Measurements from ENCODE around the gene WASHC2C. TPM values are rescaled to one million over a fixed set of nuclear protein-coding genes. Genes with fewer than 3 reads are reported as not detected.
A peak's percentile ranks its signal among the peaks of the same experiment; 100 is the strongest.
"Not testable (repeated sequence)": the region's sequence is repeated elsewhere in the genome, so short reads cannot be mapped to it uniquely, and the experiment has no call there.

Gene WASHC2C
- total RNA-seq, 1 experiment from 2014 or later, result 18.2 TPM

DNA sequence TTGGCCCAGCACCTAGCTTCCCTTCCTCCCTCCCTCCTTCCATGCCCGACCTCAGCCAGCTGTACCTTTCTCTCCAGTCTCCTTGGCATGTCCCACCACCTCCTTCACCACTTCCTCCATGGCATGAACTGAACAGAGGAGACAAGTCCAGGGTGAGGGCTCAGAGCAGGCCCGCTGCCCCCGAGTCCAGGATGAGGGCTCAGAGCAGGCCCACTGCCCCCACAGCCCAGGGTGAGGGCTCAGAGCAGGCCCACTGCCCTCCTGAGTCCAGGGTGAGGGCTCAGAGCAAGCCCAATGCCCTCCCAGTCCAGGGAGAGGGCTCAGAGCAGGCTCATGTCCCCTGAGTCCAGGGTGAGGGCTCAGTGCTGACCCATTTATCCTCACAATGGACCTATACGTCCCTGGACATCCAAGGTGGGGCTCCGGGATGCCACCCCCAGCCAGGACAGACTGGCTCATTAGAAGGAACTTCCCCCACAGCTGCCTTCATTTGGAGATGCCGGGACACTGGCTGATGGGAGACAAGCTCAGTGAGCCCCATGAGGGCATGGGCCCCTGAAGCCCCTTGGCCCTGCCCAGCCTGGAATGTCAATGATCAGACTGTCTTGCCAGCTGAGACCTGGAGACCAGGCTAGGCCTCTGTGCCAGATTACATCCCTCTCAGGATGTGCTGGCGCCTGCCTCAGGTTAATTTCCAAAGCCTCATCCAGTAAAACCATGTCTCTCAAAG lies 90.2 kb downstream of the WASHC2C start:
- H3K27me3 Mint-ChIP-seq (ENCODE audit: insufficient read depth, unreplicated experiment), result no peaks in the 10 kb centered on the region
- H3K36me3 Mint-ChIP-seq (ENCODE audit: insufficient read depth, unreplicated experiment), result peaks cover 6% of the 10 kb centered on the region
- no peak overlapping the region for H3K27ac Mint-ChIP-seq (ENCODE audit: low read depth, unreplicated experiment)
- intact Hi-C loops (cut with micrococcal nuclease), result no loop called here
- BruUV-seq (replicated peaks), result no TSS peak
- TF ChIP-seq, protein P1, sequence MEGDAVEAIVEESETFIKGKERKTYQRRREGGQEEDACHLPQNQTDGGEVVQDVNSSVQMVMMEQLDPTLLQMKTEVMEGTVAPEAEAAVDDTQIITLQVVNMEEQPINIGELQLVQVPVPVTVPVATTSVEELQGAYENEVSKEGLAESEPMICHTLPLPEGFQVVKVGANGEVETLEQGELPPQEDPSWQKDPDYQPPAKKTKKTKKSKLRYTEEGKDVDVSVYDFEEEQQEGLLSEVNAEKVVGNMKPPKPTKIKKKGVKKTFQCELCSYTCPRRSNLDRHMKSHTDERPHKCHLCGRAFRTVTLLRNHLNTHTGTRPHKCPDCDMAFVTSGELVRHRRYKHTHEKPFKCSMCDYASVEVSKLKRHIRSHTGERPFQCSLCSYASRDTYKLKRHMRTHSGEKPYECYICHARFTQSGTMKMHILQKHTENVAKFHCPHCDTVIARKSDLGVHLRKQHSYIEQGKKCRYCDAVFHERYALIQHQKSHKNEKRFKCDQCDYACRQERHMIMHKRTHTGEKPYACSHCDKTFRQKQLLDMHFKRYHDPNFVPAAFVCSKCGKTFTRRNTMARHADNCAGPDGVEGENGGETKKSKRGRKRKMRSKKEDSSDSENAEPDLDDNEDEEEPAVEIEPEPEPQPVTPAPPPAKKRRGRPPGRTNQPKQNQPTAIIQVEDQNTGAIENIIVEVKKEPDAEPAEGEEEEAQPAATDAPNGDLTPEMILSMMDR (IDR thresholded peaks at IDR 0.05; ENCODE audit: unreplicated experiment), result no peak
- ChIA-PET POLR2A (no interaction called here), CTCF (interaction anchor here (0.5 to 0.6 kb wide), 2 partner anchors 11 to 1992 kb away, joined by 3 read pairs; no protein-coding TSS in a partner anchor)
- peaks cover 5% of the 10 kb centered on the region for H3K4me1 Mint-ChIP-seq (ENCODE audit: insufficient read depth, unreplicated experiment)
- no peak for DNase-seq (ENCODE audit: unreplicated experiment)
- H3K9me3 Mint-ChIP-seq (ENCODE audit: unreplicated experiment), result no peaks in the 10 kb centered on the region
- no peak overlapping the region for H3K4me3 Mint-ChIP-seq (ENCODE audit: unreplicated experiment)

- H3K4me3 Mint-ChIP-seq (ENCODE audit: unreplicated experiment), result no peak overlapping the region
- no peak for DNase-seq (ENCODE audit: unreplicated experiment)
- peaks cover 6% of the 10 kb centered on the region for H3K36me3 Mint-ChIP-seq (ENCODE audit: insufficient read depth, unreplicated experiment)
- H3K9me3 Mint-ChIP-seq (ENCODE audit: unreplicated experiment), result no peaks in the 10 kb centered on the region
- POLR2A ChIA-PET, result no interaction called here
- intact Hi-C loops (cut with micrococcal nuclease), result no loop called here
- CTCF ChIA-PET, result no interaction called here
- H3K27me3 Mint-ChIP-seq (ENCODE audit: insufficient read depth, unreplicated experiment), result no peaks in the 10 kb centered on the region
- no TSS peak for BruUV-seq (replicated peaks)
- no peak overlapping the region for H3K27ac Mint-ChIP-seq (ENCODE audit: low read depth, unreplicated experiment)
- TF ChIP-seq, protein P1 (IDR thresholded peaks at IDR 0.05; ENCODE audit: unreplicated experiment), result no peak
- H3K4me1 Mint-ChIP-seq (ENCODE audit: insufficient read depth, unreplicated experiment), result peaks cover 5% of the 10 kb centered on the region
Observed at GRCh38 chr10:45817912-45818311, 90.8 kb downstream of the WASHC2C start.

DNA sequence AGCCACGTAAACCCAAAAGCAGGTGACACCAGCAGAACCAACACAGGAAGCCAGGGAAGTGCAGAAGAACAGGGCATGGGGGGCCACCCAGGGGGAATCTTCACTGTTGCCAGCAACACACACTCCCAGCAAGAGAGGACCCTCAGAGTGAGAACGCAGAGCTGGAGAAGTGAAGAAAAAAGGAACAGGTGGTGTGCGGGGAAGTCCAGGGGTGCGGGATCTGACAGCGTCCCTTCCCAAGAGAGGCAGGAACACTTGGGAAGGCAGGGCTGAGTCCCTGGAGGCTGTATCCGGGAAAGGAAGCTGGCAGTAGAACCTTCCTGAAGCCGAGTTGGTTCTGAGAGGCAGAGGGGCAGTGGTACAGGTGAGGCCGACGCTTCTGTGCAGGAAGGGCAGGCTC lies 92.5 kb downstream of the WASHC2C start:
- peaks cover 5% of the 10 kb centered on the region for H3K4me1 Mint-ChIP-seq (ENCODE audit: insufficient read depth, unreplicated experiment)
- CTCF ChIA-PET, result no interaction called here
- POLR2A ChIA-PET, result no interaction called here
- DNase-seq (ENCODE audit: unreplicated experiment), result no peak
- no peaks in the 10 kb centered on the region for H3K9me3 Mint-ChIP-seq (ENCODE audit: unreplicated experiment)
- no peaks in the 10 kb centered on the region for H3K27me3 Mint-ChIP-seq (ENCODE audit: insufficient read depth, unreplicated experiment)
- no peak overlapping the region for H3K4me3 Mint-ChIP-seq (ENCODE audit: unreplicated experiment)
- TF ChIP-seq, protein P1 (IDR thresholded peaks at IDR 0.05; ENCODE audit: unreplicated experiment), result no peak
- H3K36me3 Mint-ChIP-seq (ENCODE audit: insufficient read depth, unreplicated experiment), result peaks cover 6% of the 10 kb centered on the region
- no peak overlapping the region for H3K27ac Mint-ChIP-seq (ENCODE audit: low read depth, unreplicated experiment)
- intact Hi-C loops (cut with micrococcal nuclease), result no loop called here
- BruUV-seq (replicated peaks), result no TSS peak

GRCh38 chr10:45820107-45820830 lies 93.2 kb downstream of the WASHC2C start:
- H3K27me3 Mint-ChIP-seq (ENCODE audit: insufficient read depth, unreplicated experiment); H3K4me1 Mint-ChIP-seq (ENCODE audit: insufficient read depth, unreplicated experiment); DNase-seq (ENCODE audit: unreplicated experiment); H3K9me3 Mint-ChIP-seq (ENCODE audit: unreplicated experiment); H3K4me3 Mint-ChIP-seq (ENCODE audit: unreplicated experiment); H3K27ac Mint-ChIP-seq (ENCODE audit: low read depth, unreplicated experiment); intact Hi-C loops (cut with micrococcal nuclease); POLR2A ChIA-PET; H3K36me3 Mint-ChIP-seq (ENCODE audit: insufficient read depth, unreplicated experiment): not testable (repeated sequence)
- TSS peak; percentile 21 for BruUV-seq (replicated peaks)
- CTCF ChIA-PET, result interaction anchor here (0.6 kb wide), 1 partner anchor 316 kb away, joined by 3 read pairs; no protein-coding TSS in a partner anchor

GRCh38 chr10:45822918-45823317 lies 95.9 kb downstream of the WASHC2C start:
- H3K27ac Mint-ChIP-seq (ENCODE audit: low read depth, unreplicated experiment), result not testable (repeated sequence)

More at GRCh38 chr10:45822918-45823317, 95.9 kb downstream of the WASHC2C start:
- intact Hi-C loops (cut with micrococcal nuclease); H3K4me3 Mint-ChIP-seq (ENCODE audit: unreplicated experiment); BruUV-seq (replicated peaks); POLR2A ChIA-PET; DNase-seq (ENCODE audit: unreplicated experiment); H3K4me1 Mint-ChIP-seq (ENCODE audit: insufficient read depth, unreplicated experiment); H3K27me3 Mint-ChIP-seq (ENCODE audit: insufficient read depth, unreplicated experiment); H3K36me3 Mint-ChIP-seq (ENCODE audit: insufficient read depth, unreplicated experiment); H3K9me3 Mint-ChIP-seq (ENCODE audit: unreplicated experiment); CTCF ChIA-PET: not testable (repeated sequence)

Measured in MCF 10A (cell line).